Tibial nerve (tissue), 4 donors: ENCODE measurements around the gene FCN3. TPM values are rescaled to one million over a fixed set of nuclear protein-coding genes. Genes with fewer than 3 reads are reported as not detected.

Experiments
- DNase-seq, 2 donors: peaks; one replicate each; pipeline ENCODE4 v3.0.0-alpha.2; 2019; ENCODE audit warnings: low spot score in 2 of 2
- H3K27ac ChIP-seq, 4 donors: fragments of 200-600 bp; sonication (generic) in 3 of 4; one replicate each; pipeline ENCODE4 v1.5.1; 2017 to 2019; ENCODE audit warnings: mild to moderate bottlenecking in 1 of 4
- H3K27me3 ChIP-seq, 2 donors: fragments of 200-600 bp; sonication (generic) in 1 of 2; one replicate each; pipeline versions ENCODE4 v1.5.1 to v1.6.0; 2017 to 2019
- H3K36me3 ChIP-seq, 3 donors: fragments of 200-600 bp; sonication (generic); one replicate each; pipeline ENCODE4 v1.5.1; 2018 to 2019
- H3K4me1 ChIP-seq, 4 donors: fragments of 200-600 bp; sonication (generic) in 3 of 4; one replicate each; pipeline ENCODE4 v1.5.1; 2017 to 2019
- H3K4me3 ChIP-seq, 4 donors: fragments of 200-600 bp; sonication (generic) in 3 of 4; one replicate each; pipeline ENCODE4 v1.5.1; 2017 to 2019; ENCODE audit warnings: mild to moderate bottlenecking in 1 of 4, moderate library complexity in 1 of 4
- H3K9me3 ChIP-seq, 4 donors: fragments of 200-600 bp; sonication (generic) in 3 of 4; one replicate each; pipeline ENCODE4 v1.5.1; 2017 to 2019
- EP300 ChIP-seq, 2 donors: sonication (generic); formaldehyde crosslinking; IDR thresholded peaks; one replicate each; pipeline ENCODE4 v1.6.1; 2017; ENCODE audit warnings: antibody characterized with exemption in 2 of 2, mild to moderate bottlenecking in 1 of 2
- POLR2A ChIP-seq, 2 donors: fragments of 450-650 bp; IDR thresholded peaks; one replicate each; pipeline ENCODE4 v1.6.1; 2017; ENCODE audit warnings: antibody characterized with exemption in 2 of 2, mild to moderate bottlenecking in 2 of 2, moderate library complexity in 2 of 2
- WGBS, 2 donors: methylation state at CpG; one replicate each; pipeline ENCODE4 v1.1.5; 2018; 5-methylcytosine and 5-hydroxymethylcytosine counted together
- total RNA-seq, 4 donors: library from RNA; depleted of rRNA; stranded (reverse); fragments of >200 nt; gene quantifications; one replicate each; pipeline ENCODE4 v1.1.0, GENCODE V29; 2016
- TF ChIP-seq, protein P1 (sequence below), 5 experiments: fragments of 200-600 bp in 3 of 5; fragments of 450-650 bp in 2 of 5; sonication (generic) in 3 of 5; IDR thresholded peaks; one replicate each; pipeline ENCODE4 v1.5.1; 2016 to 2019; ENCODE audit warnings: antibody characterized with exemption in 5 of 5, mild to moderate bottlenecking in 3 of 5, moderate library complexity in 2 of 5

The FCN3 gene
- total RNA-seq, 4 donors from 2014 or later, result 2.5 to 8.7 (median 3.7) TPM; not detected in 1

DNA sequence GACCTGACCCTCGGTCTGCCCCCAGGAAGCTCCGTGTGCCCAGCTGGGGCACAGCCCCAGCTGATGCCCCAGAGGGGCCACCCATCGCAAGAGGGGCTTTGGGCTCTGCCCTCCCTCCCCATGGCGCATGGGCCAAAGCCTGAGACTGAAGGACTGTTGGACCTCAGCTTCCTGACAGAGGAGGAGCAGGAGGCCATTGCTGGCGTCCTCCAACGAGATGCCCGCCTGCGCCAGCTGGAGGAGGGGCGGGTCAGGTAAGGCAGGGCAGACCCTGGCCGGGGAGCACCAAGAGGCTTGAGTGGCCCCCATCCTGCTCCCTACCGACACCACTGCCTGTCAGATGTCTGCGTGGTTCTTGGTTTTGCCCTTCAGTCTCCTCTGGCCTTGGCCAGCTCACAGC is 29.4 kb downstream of the FCN3 start:
- no peak overlapping the region for H3K27ac ChIP-seq
- H3K9me3 ChIP-seq, result no peaks in the 10 kb centered on the region
- TF ChIP-seq POLR2A (IDR thresholded peaks at IDR 0.05) (no peak), EP300 (IDR thresholded peaks at IDR 0.05) (no peak)
- TF ChIP-seq, protein P1, sequence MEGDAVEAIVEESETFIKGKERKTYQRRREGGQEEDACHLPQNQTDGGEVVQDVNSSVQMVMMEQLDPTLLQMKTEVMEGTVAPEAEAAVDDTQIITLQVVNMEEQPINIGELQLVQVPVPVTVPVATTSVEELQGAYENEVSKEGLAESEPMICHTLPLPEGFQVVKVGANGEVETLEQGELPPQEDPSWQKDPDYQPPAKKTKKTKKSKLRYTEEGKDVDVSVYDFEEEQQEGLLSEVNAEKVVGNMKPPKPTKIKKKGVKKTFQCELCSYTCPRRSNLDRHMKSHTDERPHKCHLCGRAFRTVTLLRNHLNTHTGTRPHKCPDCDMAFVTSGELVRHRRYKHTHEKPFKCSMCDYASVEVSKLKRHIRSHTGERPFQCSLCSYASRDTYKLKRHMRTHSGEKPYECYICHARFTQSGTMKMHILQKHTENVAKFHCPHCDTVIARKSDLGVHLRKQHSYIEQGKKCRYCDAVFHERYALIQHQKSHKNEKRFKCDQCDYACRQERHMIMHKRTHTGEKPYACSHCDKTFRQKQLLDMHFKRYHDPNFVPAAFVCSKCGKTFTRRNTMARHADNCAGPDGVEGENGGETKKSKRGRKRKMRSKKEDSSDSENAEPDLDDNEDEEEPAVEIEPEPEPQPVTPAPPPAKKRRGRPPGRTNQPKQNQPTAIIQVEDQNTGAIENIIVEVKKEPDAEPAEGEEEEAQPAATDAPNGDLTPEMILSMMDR (IDR thresholded peaks at IDR 0.05), result no peak
- WGBS, 2 donors, result 89 to 92% methylated on average over 11 to 12 of the region's 12 CpGs
- no peaks in the 10 kb centered on the region for H3K36me3 ChIP-seq
- no peak overlapping the region for H3K4me3 ChIP-seq
- H3K4me1 ChIP-seq, result peaks cover 0 to 26% (median 15%) of the 10 kb centered on the region in 4 donors
- DNase-seq, result no peak
- H3K27me3 ChIP-seq, result peaks cover 0 to 15% of the 10 kb centered on the region in 2 donors

DNA sequence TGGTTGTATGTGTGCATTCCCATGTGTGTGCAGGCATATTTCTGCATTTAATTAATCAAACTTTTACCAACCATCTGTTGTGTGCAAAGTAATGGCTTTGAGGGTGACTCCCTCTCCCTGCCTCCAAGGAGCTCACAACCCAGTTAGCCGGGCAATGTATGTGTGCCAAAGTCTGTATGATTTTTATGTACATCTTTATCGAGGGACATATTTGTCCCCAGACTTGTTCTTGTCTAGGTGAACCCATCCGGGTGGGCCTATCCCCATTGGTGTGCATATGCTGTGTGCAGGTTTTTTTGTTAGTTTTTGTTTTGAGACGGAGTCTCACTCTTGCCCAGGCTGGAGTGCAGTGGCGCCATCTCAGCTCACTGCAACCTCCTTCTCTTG is 31.0 kb downstream of the FCN3 start:
- Histone ChIP-seq H3K9me3 (no peaks in the 10 kb centered on the region), H3K4me1 (peaks cover 0 to 10% (median 2%) of the 10 kb centered on the region in 4 donors), H3K27me3 (peaks cover 0 to under 1% of the 10 kb centered on the region in 2 donors), H3K27ac (no peak overlapping the region), H3K4me3 (no peak overlapping the region), H3K36me3 (peaks cover 0 to 6% (median 0%) of the 10 kb centered on the region in 3 donors)
- 69 to 73% methylated on average over 5 of the region's 5 CpGs for WGBS, 2 donors
- no peak for DNase-seq
- TF ChIP-seq, protein P1 (IDR thresholded peaks at IDR 0.05), result no peak
- TF ChIP-seq POLR2A (IDR thresholded peaks at IDR 0.05) (no peak), EP300 (IDR thresholded peaks at IDR 0.05) (no peak)

DNA sequence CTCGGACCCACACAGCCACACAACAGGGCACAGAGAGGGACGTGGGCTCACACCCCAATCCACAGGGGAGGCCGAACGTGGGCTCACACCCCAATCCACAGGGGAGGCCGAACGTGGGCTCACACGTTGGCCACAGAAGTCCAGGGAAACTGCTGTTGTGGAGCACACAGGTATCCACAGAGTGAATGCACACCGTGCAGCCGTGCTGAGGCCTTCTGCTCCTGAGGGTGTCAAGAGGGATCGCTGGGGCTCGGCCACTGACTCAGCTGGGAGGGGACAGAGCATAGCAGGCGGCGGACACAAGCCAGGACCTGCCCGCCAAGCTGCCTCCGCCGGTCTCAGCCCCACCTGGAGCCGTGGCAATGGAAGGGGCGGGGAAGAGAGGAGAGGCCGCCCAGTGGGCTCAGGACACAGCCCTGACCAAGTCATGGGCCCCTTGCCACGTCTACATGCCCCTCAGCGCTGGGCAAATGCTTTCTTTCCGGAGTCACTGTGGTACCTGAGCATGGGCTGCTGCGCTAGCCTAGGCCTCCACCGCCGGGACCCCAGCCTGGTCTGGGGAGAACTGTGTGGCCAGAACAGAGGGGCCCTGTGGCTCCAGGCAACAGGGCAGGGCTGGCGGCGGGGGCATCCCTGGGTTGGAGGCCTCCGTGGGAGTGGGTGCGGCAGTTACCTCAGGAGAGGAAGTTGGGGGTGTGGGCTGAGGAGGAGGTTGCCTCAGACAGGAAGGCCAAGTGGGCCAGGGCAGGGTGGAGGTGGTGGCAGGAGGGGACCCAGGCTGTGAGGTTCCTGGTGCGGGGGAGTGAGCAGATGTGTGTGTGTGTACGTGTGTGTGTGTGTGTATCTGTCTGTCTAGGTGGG is 31.6 kb downstream of the FCN3 start:
- WGBS, 2 donors, result 43 to 64% methylated on average over 18 to 30 of the region's 31 CpGs

DNA sequence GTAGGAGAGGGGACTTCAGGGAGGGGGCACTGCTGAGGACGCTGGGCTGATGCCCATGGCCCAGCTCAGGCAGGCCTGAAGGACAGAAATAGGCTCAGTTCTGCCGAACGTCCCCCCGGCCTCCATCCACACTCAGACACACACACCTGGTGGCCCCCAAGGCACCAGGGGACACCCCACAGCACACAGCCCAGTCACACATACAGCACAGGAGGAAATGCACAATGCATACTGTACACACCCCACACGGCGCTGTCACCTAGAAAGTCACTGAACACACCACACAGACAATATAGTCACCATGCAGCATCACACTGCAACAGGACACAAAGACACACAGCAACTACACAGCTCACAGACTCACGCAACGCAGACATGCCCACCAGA is 32.2 kb downstream of the FCN3 start:
- H3K4me3 ChIP-seq, result peak overlapping the region in 2 of 4 donors; percentile 15 to 40
- peaks cover 0 to 10% (median 2%) of the 10 kb centered on the region in 4 donors for H3K4me1 ChIP-seq
- no peaks in the 10 kb centered on the region for H3K27me3 ChIP-seq
- TF ChIP-seq, protein P1 (IDR thresholded peaks at IDR 0.05), result no peak
- TF ChIP-seq POLR2A (IDR thresholded peaks at IDR 0.05), result no peak
- peaks cover 0 to 19% (median 0%) of the 10 kb centered on the region in 3 donors for H3K36me3 ChIP-seq
- peak overlapping the region in 1 of 4 donors; percentile 78 for H3K27ac ChIP-seq
- 64 to 85% methylated on average over 6 to 8 of the region's 8 CpGs for WGBS, 2 donors
- no peaks in the 10 kb centered on the region for H3K9me3 ChIP-seq
- no peak for DNase-seq

More for the DNA sequence above, 31.6 kb downstream of the FCN3 start:
- peaks cover 0 to 10% (median 2%) of the 10 kb centered on the region in 4 donors for H3K4me1 ChIP-seq
- peak overlapping the region in 1 of 4 donors; percentile 78 for H3K27ac ChIP-seq
- no peak for TF ChIP-seq POLR2A (IDR thresholded peaks at IDR 0.05)
- TF ChIP-seq, protein P1 (IDR thresholded peaks at IDR 0.05), result no peak
- no peak for TF ChIP-seq EP300 (IDR thresholded peaks at IDR 0.05)
- H3K36me3 ChIP-seq, result peaks cover 0 to 13% (median 0%) of the 10 kb centered on the region in 3 donors
- no peak for DNase-seq
- no peaks in the 10 kb centered on the region for H3K9me3 ChIP-seq
- H3K4me3 ChIP-seq, result peak overlapping the region in 2 of 4 donors; percentile 15 to 40
- no peaks in the 10 kb centered on the region for H3K27me3 ChIP-seq
